Epithelial cell of esophagus (primary cell): ENCODE measurements around the gene RARB.

Source experiments
- DNase-seq: peaks from one replicate; pipeline ENCODE4 v3.0.0; 2010; ENCODE audit warnings: low read depth
- H3K4me3 ChIP-seq: 2 replicates; pipeline ENCODE4 v1.5.1; 2011; ENCODE audit warnings: mild to moderate bottlenecking, low read length, control low read depth
- CTCF ChIP-seq: IDR thresholded peaks from 2 replicates; pipeline ENCODE4 v1.5.1; 2011; ENCODE audit warnings: low read depth, mild to moderate bottlenecking, low read length, control low read depth, inconsistent platforms; ENCODE audit not compliant: insufficient read depth; ENCODE audit errors: missing control alignments

The RARB gene

DNA sequence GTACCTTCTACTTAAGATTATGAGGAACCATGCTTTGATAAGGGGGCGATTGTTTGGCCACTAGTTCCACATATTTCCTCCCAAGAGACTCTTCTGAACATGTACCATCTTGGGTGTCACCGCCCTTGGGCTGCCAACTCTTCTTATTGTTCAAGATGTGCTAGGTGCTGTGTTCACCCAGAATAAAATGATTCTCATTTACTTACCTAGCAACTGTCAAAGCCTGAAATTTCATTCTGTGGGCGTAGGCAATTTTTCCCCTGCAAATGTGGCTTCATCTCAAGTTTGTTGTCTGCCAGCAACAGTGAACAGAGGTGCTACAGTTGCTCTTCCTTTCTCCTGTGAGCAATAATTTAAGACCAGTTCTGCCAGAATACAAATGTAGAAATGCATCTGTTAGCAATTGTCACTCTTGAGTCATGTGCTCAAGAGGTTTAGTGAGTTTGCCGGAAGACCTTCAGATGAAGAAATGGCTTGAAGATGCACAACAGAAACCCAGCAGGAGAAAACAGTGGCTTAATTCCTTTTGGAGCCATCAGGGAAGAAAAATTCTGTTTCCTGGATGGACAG, 41.3 kb upstream of the RARB start:
- H3K4me3 ChIP-seq = no peak overlapping the region
- no peak for TF ChIP-seq CTCF
- peak; percentile 39 for DNase-seq

- TF ChIP-seq CTCF = no peak
- DNase-seq = no peak
- no peak overlapping the region for H3K4me3 ChIP-seq
Measured at GRCh38 chr3:25390605-25391004, 37.5 kb upstream of the RARB start.

- no peak overlapping the region for H3K4me3 ChIP-seq
- no peak for DNase-seq
- no peak for TF ChIP-seq CTCF
Measured at GRCh38 chr3:25396251-25396650, 31.8 kb upstream of the RARB start.

- TF ChIP-seq CTCF = no peak
- DNase-seq = peak; percentile 41
- no peak overlapping the region for H3K4me3 ChIP-seq
Measured at GRCh38 chr3:25396686-25397085, 31.4 kb upstream of the RARB start.

- no peak for TF ChIP-seq CTCF
- no peak overlapping the region for H3K4me3 ChIP-seq
- peak; percentile 2 for DNase-seq
Measured at GRCh38 chr3:25397150-25397549, 30.9 kb upstream of the RARB start.

- TF ChIP-seq CTCF = no peak
- DNase-seq = no peak
- no peak overlapping the region for H3K4me3 ChIP-seq
Measured at GRCh38 chr3:25400587-25400986, 27.5 kb upstream of the RARB start.

DNA sequence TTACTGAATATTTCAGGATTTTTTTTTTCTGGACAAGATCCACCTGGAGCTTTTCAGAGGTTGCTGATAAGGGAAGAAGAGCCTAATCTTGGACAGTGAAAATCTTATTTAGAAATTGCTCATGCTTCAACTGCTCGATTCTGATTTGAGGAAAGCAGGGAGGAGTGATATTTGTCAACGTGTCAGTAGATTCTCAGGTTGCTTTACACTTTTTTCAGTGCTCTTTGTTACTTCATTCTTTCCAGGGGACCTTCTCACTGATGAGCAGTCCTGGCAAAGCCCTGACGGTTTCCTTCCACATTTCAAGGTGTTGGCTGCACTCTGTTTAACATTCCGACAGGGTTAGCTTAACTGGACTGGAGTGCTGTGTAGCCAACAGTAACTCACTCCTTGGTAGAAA, 24.1 kb upstream of the RARB start:
- no peak overlapping the region for H3K4me3 ChIP-seq
- TF ChIP-seq CTCF = no peak
- no peak for DNase-seq
